MM.1S (cell line): Measurements from ENCODE around the gene KHDC1L.

ENCODE experiments used
- DNase-seq: peaks from one replicate; pipeline ENCODE4 v3.0.0-alpha.2; 2015
- H2AFZ ChIP-seq: fragments of 300-600 bp; sonication (generic); 2 replicates; pipeline ENCODE4 v1.6.0; 2016; ENCODE audit warnings: antibody characterized with exemption, low read length
- H3F3A ChIP-seq: fragments of 300-600 bp; sonication (generic); 2 replicates; pipeline ENCODE4 v1.6.1; 2016; ENCODE audit warnings: mild to moderate bottlenecking, antibody characterized with exemption, low read length, moderate library complexity, mixed read lengths; ENCODE audit not compliant: insufficient read depth
- H3K27ac ChIP-seq: fragments of 300-600 bp; sonication (generic); 2 replicates; pipeline ENCODE4 v1.5.1; 2016; ENCODE audit warnings: mild to moderate bottlenecking, low read length
- H3K27me3 ChIP-seq: fragments of 300-600 bp; sonication (generic); replicated peaks from 2 replicates; pipeline ENCODE4 v1.6.0; 2016; ENCODE audit warnings: low read length; ENCODE audit not compliant: insufficient read depth
- H3K36me3 ChIP-seq: fragments of 300-600 bp; sonication (generic); replicated peaks from 2 replicates; pipeline ENCODE4 v1.6.1; 2016; ENCODE audit warnings: mild to moderate bottlenecking, low read length, mixed read lengths; ENCODE audit not compliant: insufficient read depth
- H3K4me1 ChIP-seq: fragments of 300-600 bp; sonication (generic); 2 replicates; pipeline ENCODE4 v1.6.1; 2016; ENCODE audit warnings: low read length, mixed read lengths
- H3K4me2 ChIP-seq: fragments of 300-600 bp; sonication (generic); 2 replicates; pipeline ENCODE4 v1.6.0; 2016; ENCODE audit warnings: low read depth, low read length
- H3K4me3 ChIP-seq: fragments of 300-600 bp; sonication (generic); 2 replicates; pipeline ENCODE4 v1.5.1; 2016; ENCODE audit warnings: low read length, mixed read lengths
- H3K79me2 ChIP-seq: fragments of 300-600 bp; sonication (generic); 2 replicates; pipeline ENCODE4 v1.6.1; 2016; ENCODE audit warnings: mixed run types, low read length, mixed read lengths
- H3K9ac ChIP-seq: fragments of 300-600 bp; sonication (generic); 2 replicates; pipeline ENCODE4 v1.6.1; 2016; ENCODE audit warnings: low read length, mixed read lengths
- H3K9me2 ChIP-seq: fragments of 300-600 bp; sonication (generic); replicated peaks from 2 replicates; pipeline ENCODE4 v1.6.1; 2016; ENCODE audit warnings: mild to moderate bottlenecking, low read length, mixed read lengths; ENCODE audit not compliant: insufficient read depth
- H3K9me3 ChIP-seq: fragments of 300-600 bp; sonication (generic); replicated peaks from 2 replicates; pipeline ENCODE4 v1.6.1; 2016; ENCODE audit warnings: mild to moderate bottlenecking, low read length, mixed read lengths; ENCODE audit not compliant: insufficient read depth
- H4K20me1 ChIP-seq: fragments of 300-600 bp; sonication (generic); 2 replicates; pipeline ENCODE4 v1.6.1; 2016; ENCODE audit warnings: mild to moderate bottlenecking, low read length, moderate library complexity, mixed read lengths; ENCODE audit not compliant: insufficient read depth
- EZH2 ChIP-seq: fragments of 300-600 bp; sonication (generic); optimal IDR thresholded peaks from 2 replicates; pipeline ENCODE3; 2017; ENCODE audit warnings: low read depth, mild to moderate bottlenecking, antibody characterized with exemption, low read length, mixed read lengths
- EZH2phosphoT487 ChIP-seq: fragments of 300-600 bp; sonication (generic); IDR thresholded peaks from 2 replicates; pipeline ENCODE4 v1.6.1; 2018; ENCODE audit warnings: antibody characterized with exemption, low read length
- TF ChIP-seq, protein P1 (sequence below): fragments of 300-600 bp; sonication (generic); IDR thresholded peaks from 2 replicates; pipeline ENCODE4 v1.5.1; 2016; ENCODE audit warnings: antibody characterized with exemption, low read length, mixed read lengths

KHDC1L gene

DNA sequence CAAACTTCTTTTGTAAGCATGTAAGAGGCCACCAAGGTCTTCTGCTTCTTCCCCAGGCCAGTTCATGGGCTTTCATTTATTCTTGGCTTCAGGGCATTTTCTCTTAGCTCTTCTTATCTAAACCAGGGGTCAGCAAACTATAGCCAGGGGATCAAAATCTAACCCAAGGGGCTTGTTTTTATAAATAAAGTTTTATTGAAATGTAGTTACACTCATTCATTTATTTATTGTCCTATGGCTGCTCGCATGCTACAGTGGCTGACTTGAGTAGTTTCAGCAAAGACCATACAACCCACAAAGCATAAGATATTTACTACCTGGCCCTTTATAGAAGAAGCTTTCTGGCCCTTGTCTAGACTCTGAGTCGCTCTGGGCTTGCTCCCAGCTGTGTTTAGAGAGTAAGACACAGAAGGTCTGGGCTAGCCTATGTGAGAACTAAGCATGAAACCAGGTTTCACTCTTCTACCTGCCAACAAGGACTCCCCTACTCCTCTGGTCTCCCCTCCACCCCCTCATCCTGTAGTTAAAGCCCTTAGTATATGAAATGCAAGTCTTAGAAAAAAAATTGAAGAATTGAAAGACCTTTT is 43.2 kb downstream of the KHDC1L start:
- no peak overlapping the region for H3K4me3 ChIP-seq
- H3K27me3 ChIP-seq, result no peaks in the 10 kb centered on the region
- H3K36me3 ChIP-seq, result no peaks in the 10 kb centered on the region
- DNase-seq, result peak; percentile 55
- no peak overlapping the region for H3K4me2 ChIP-seq
- no peaks in the 10 kb centered on the region for H3F3A ChIP-seq
- TF ChIP-seq, protein P1, sequence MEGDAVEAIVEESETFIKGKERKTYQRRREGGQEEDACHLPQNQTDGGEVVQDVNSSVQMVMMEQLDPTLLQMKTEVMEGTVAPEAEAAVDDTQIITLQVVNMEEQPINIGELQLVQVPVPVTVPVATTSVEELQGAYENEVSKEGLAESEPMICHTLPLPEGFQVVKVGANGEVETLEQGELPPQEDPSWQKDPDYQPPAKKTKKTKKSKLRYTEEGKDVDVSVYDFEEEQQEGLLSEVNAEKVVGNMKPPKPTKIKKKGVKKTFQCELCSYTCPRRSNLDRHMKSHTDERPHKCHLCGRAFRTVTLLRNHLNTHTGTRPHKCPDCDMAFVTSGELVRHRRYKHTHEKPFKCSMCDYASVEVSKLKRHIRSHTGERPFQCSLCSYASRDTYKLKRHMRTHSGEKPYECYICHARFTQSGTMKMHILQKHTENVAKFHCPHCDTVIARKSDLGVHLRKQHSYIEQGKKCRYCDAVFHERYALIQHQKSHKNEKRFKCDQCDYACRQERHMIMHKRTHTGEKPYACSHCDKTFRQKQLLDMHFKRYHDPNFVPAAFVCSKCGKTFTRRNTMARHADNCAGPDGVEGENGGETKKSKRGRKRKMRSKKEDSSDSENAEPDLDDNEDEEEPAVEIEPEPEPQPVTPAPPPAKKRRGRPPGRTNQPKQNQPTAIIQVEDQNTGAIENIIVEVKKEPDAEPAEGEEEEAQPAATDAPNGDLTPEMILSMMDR, result no peak
- TF ChIP-seq EZH2 (no peak), EZH2phosphoT487 (no peak)
- peaks cover 12% of the 10 kb centered on the region for H3K4me1 ChIP-seq
- H2AFZ ChIP-seq, result no peak overlapping the region
- H3K27ac ChIP-seq, result no peak overlapping the region
- no peaks in the 10 kb centered on the region for H3K9me2 ChIP-seq
- H3K79me2 ChIP-seq, result no peaks in the 10 kb centered on the region
- no peak overlapping the region for H3K9ac ChIP-seq
- H3K9me3 ChIP-seq, result no peaks in the 10 kb centered on the region
- H4K20me1 ChIP-seq, result no peaks in the 10 kb centered on the region

DNA sequence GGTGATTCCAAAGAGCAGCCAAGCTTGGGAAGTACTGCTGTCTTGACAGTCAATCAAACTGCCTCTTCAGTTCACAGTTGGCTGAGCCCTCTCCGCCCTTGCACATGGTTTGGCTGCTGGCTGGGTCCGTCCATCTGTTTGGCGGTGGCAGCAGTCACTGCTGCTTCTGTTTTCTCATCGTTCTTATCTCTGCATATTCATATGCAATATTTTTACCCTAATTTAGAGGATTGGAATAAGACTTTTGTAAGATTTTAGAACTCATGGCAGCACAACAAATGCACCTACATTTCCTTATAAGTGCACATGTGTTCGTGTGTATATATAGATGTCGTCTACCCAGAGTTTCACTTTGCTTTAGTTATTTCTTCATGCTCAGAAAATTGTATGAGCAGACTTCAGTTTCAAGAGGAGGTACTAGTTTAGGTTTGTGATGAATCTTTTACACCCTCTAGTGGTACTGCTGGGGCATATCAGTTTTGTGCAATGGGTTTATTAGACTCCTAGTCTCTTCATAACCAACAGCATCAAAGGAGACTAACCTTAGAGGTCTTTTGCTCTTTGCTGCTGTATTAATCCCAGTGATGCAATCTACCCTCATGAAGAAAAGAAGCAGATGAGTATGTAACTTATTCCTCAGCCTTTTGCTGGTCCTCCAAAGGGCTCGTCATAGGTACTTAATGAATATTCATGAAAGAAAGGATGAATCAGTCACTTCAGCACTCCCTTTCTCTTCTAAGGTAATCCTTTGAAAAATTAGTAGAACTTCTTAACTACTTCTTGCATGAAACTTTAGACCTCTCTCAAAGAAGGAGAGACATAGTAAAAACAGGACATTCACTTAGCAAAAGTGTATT is 44.3 kb downstream of the KHDC1L start:
- no peaks in the 10 kb centered on the region for H3K36me3 ChIP-seq
- no peaks in the 10 kb centered on the region for H3F3A ChIP-seq
- peak overlapping the region; percentile 44; the same call in 1 of the 2 replicates for H2AFZ ChIP-seq
- no peaks in the 10 kb centered on the region for H4K20me1 ChIP-seq
- peaks cover 12% of the 10 kb centered on the region for H3K4me1 ChIP-seq
- no peaks in the 10 kb centered on the region for H3K9me3 ChIP-seq
- H3K9me2 ChIP-seq, result no peaks in the 10 kb centered on the region
- no peaks in the 10 kb centered on the region for H3K27me3 ChIP-seq
- TF ChIP-seq EZH2phosphoT487 (no peak), EZH2 (no peak)
- TF ChIP-seq, protein P1, result peak; percentile 91
- H3K79me2 ChIP-seq, result no peaks in the 10 kb centered on the region
- peak overlapping the region; percentile 78 for H3K4me2 ChIP-seq
- peak overlapping the region; percentile 52 for H3K4me3 ChIP-seq
- H3K27ac ChIP-seq, result peak overlapping the region; percentile 17; the same call in 1 of the 2 replicates
- no peak overlapping the region for H3K9ac ChIP-seq
- peak; percentile 78 for DNase-seq

DNA sequence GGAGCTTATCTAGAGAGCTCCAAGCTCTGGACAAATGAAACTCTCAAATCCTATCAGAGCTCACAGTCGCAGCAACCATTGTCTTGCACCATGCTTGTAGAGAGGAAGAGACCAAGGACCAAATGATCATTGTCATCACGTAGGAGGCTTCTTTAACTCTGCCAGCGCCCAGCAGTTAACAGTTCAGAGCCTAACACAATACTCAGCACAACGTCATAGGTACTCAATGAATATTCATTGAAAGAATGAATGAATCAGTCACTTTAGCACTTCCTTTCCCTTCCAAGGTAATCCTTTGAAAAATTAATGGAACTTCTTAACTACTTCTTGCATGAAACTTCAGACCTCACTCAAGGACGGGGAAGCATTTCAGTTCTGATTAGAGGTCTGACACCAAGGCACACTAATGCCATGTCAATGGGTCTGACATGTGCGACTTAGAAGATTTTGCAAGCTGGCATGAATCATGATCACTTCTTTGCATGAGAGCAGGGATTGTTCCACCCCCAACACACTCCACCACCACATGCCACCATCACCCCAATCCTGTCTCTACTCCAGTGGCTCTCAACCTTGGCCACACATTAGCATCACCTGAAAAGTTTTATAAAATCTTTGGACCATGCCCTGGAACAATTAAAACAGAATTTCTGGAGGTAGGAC is 45.1 kb downstream of the KHDC1L start:
- no peaks in the 10 kb centered on the region for H3F3A ChIP-seq
- no peaks in the 10 kb centered on the region for H3K79me2 ChIP-seq
- DNase-seq, result no peak
- no peaks in the 10 kb centered on the region for H3K36me3 ChIP-seq
- H3K4me1 ChIP-seq, result peaks cover 12% of the 10 kb centered on the region
- no peak overlapping the region for H3K9ac ChIP-seq
- peak overlapping the region; percentile 17; the same call in 1 of the 2 replicates for H3K27ac ChIP-seq
- TF ChIP-seq, protein P1, result no peak
- no peak for TF ChIP-seq EZH2
- TF ChIP-seq EZH2phosphoT487, result no peak
- H3K9me2 ChIP-seq, result no peaks in the 10 kb centered on the region
- peak overlapping the region; percentile 78 for H3K4me2 ChIP-seq
- H3K4me3 ChIP-seq, result 0 out of 2 replicates have a peak overlapping the region, but pooled peaks have one; percentile 52
- peak overlapping the region; percentile 44; the same call in 1 of the 2 replicates for H2AFZ ChIP-seq
- no peaks in the 10 kb centered on the region for H3K9me3 ChIP-seq
- no peaks in the 10 kb centered on the region for H4K20me1 ChIP-seq
- H3K27me3 ChIP-seq, result no peaks in the 10 kb centered on the region
